ENCODE results near the gene GPRC5D.

GPRC5D gene

GRCh38 chr12:12992418-12993130 lies 40.6 kb upstream of the GPRC5D start:
- ChIA-PET CTCF (no interaction called here), POLR2A (no interaction called here)
- no peak for DNase-seq (ENCODE audit: extremely low spot score)
- no peak for TF ChIP-seq CTCF (IDR thresholded peaks at IDR 0.05; ENCODE audit: control extremely low read depth, extremely low read depth, low read depth, missing control alignments)

GRCh38 chr12:12990700-12991468 lies 38.9 kb upstream of the GPRC5D start:
- no peak for DNase-seq (ENCODE audit: extremely low spot score)
- ChIA-PET POLR2A (no interaction called here), CTCF (interaction anchor here (1.1 kb wide), 1 partner anchor 202 kb away, joined by 3 read pairs; no protein-coding TSS in a partner anchor)
- TF ChIP-seq CTCF (IDR thresholded peaks at IDR 0.05; ENCODE audit: control extremely low read depth, extremely low read depth, low read depth, missing control alignments): no peak

GRCh38 chr12:12987421-12987820 lies 35.5 kb upstream of the GPRC5D start:
- no peak for DNase-seq (ENCODE audit: extremely low spot score)
- POLR2A ChIA-PET: no interaction called here

GRCh38 chr12:12986775-12987331 lies 34.9 kb upstream of the GPRC5D start:
- no peak for DNase-seq (ENCODE audit: extremely low spot score)
- CTCF ChIA-PET: interaction anchor here (1.2 to 5.2 kb wide), 4 partner anchors 10 to 249 kb away, joined by 4 to 23 read pairs (median 6); no protein-coding TSS in a partner anchor
- TF ChIP-seq CTCF (IDR thresholded peaks at IDR 0.05; ENCODE audit: control extremely low read depth, extremely low read depth, low read depth, missing control alignments): no peak
- POLR2A ChIA-PET: no interaction called here

More at GRCh38 chr12:12987421-12987820, 35.5 kb upstream of the GPRC5D start:
- CTCF ChIA-PET: interaction anchor here (2.3 to 5.2 kb wide), 2 partner anchors 11 to 225 kb away, joined by 7 to 23 read pairs; no protein-coding TSS in a partner anchor
- no peak for TF ChIP-seq CTCF (IDR thresholded peaks at IDR 0.05; ENCODE audit: control extremely low read depth, extremely low read depth, low read depth, missing control alignments)

GRCh38 chr12:12985817-12986408 lies 33.9 kb upstream of the GPRC5D start:
- POLR2A ChIA-PET: no interaction called here
- peak; percentile 24 for TF ChIP-seq CTCF (IDR thresholded peaks at IDR 0.05; ENCODE audit: control extremely low read depth, extremely low read depth, low read depth, missing control alignments)
- DNase-seq (ENCODE audit: extremely low spot score): no peak
- CTCF ChIA-PET: interaction anchor here (0.8 to 5.2 kb wide), 8 partner anchors 10 to 250 kb away, joined by 3 to 23 read pairs (median 4); no protein-coding TSS in a partner anchor

GRCh38 chr12:12984149-12984548 lies 32.2 kb upstream of the GPRC5D start:
- TF ChIP-seq CTCF (IDR thresholded peaks at IDR 0.05; ENCODE audit: control extremely low read depth, extremely low read depth, low read depth, missing control alignments): no peak
- POLR2A ChIA-PET: no interaction called here
- no peak for DNase-seq (ENCODE audit: extremely low spot score)
- CTCF ChIA-PET: interaction anchor here (1.0 to 5.2 kb wide), 3 partner anchors 11 to 228 kb away, joined by 3 to 23 read pairs (median 3); no protein-coding TSS in a partner anchor

Measured in GM10248 (cell line).